T-helper 17 cell (primary cell): ENCODE data around the gene CBX3. TPM values are rescaled to one million over a fixed set of nuclear protein-coding genes. Genes with fewer than 3 reads are reported as not detected.

Source experiments
- ATAC-seq: fragments of 150-1000 bp; cut with Tn5 transposase; 2 replicates; pipeline ENCODE4 v1.10.0; 2021; ENCODE audit warnings: mild to moderate bottlenecking, moderate library complexity
- DNase-seq, 3 donors: peaks; one replicate each; pipeline versions ENCODE4 v3.0.0 to v3.0.0-alpha.2; 2020 to 2021
- H3K9me3 ChIP-seq: one replicate; pipeline ENCODE4 v1.7.0; 2013; ENCODE audit warnings: low read length, mild to moderate bottlenecking; ENCODE audit not compliant: control insufficient read depth, poor library complexity, severe bottlenecking
- H3K27ac Mint-ChIP-seq: one replicate; pipeline ENCODE4 v1.8.0; 2022; ENCODE audit warnings: mild to moderate bottlenecking, moderate library complexity, mixed read lengths
- H3K27me3 Mint-ChIP-seq: one replicate; pipeline ENCODE4 v1.8.0; 2022; ENCODE audit warnings: mixed read lengths
- H3K36me3 Mint-ChIP-seq: one replicate; pipeline ENCODE4 v1.8.0; 2022; ENCODE audit warnings: low read depth, mixed read lengths
- H3K4me1 Mint-ChIP-seq: one replicate; pipeline ENCODE4 v1.8.0; 2022; ENCODE audit warnings: mild to moderate bottlenecking, mixed read lengths
- H3K4me3 Mint-ChIP-seq: one replicate; pipeline ENCODE4 v1.8.0; 2022; ENCODE audit warnings: mild to moderate bottlenecking, moderate library complexity, mixed read lengths
- total RNA-seq, 4 donors: library from RNA in 2 of 4; stranded (reverse) in 2 of 4; gene quantifications; one replicate each; pipeline ENCODE4 v1.2.3 and lab custom pipeline; 2022 to 2026

Gene CBX3
- total RNA-seq, 2 donors from 2014 or later, result 98.3 to 102 TPM

- no peak for DNase-seq
- Mint-ChIP-seq H3K27ac (peak overlapping the region; percentile 99), H3K4me3 (peak overlapping the region; percentile 84), H3K27me3 (no peaks in the 10 kb centered on the region), H3K4me1 (peaks cover 68% of the 10 kb centered on the region), H3K36me3 (peaks cover 23% of the 10 kb centered on the region)
- no peak for ATAC-seq
- H3K9me3 ChIP-seq, result no peaks in the 10 kb centered on the region
Observed at GRCh38 chr7:26195182-26195581, 6.4 kb upstream of the CBX3 start.

- DNase-seq, result no peak
- Mint-ChIP-seq H3K4me1 (peaks cover 64% of the 10 kb centered on the region), H3K27me3 (peaks cover 4% of the 10 kb centered on the region), H3K27ac (peak overlapping the region; percentile 99), H3K36me3 (peaks cover 26% of the 10 kb centered on the region), H3K4me3 (peak overlapping the region; percentile 84)
- H3K9me3 ChIP-seq, result no peaks in the 10 kb centered on the region
- no peak for ATAC-seq
Observed at GRCh38 chr7:26195867-26196657, 5.5 kb upstream of the CBX3 start.

- Mint-ChIP-seq H3K27me3 (peaks cover 4% of the 10 kb centered on the region), H3K4me3 (peak overlapping the region; percentile 97), H3K27ac (peak overlapping the region; percentile 99), H3K4me1 (peaks cover 57% of the 10 kb centered on the region), H3K36me3 (peaks cover 24% of the 10 kb centered on the region)
- H3K9me3 ChIP-seq, result no peaks in the 10 kb centered on the region
- DNase-seq (no peak), ATAC-seq (no peak)
Observed at GRCh38 chr7:26197153-26198115, 4.1 kb upstream of the CBX3 start.

GRCh38 chr7:26198133-26198780, 3.3 kb upstream of the CBX3 start:
- DNase-seq, result no peak
- no peak for ATAC-seq
- H3K9me3 ChIP-seq, result no peaks in the 10 kb centered on the region
- Mint-ChIP-seq H3K36me3 (peaks cover 21% of the 10 kb centered on the region), H3K27me3 (peaks cover 4% of the 10 kb centered on the region), H3K4me3 (peak overlapping the region; percentile 97), H3K4me1 (peaks cover 54% of the 10 kb centered on the region), H3K27ac (peak overlapping the region; percentile 99)

GRCh38 chr7:26198781-26199169, 2.8 kb upstream of the CBX3 start:
- peak overlapping the region; percentile 97 for H3K4me3 Mint-ChIP-seq
- H3K4me1 Mint-ChIP-seq, result peaks cover 52% of the 10 kb centered on the region
- H3K36me3 Mint-ChIP-seq, result peaks cover 18% of the 10 kb centered on the region
- H3K9me3 ChIP-seq, result no peaks in the 10 kb centered on the region
- no peak for DNase-seq
- ATAC-seq, result no peak
- H3K27me3 Mint-ChIP-seq, result peaks cover 4% of the 10 kb centered on the region
- peak overlapping the region; percentile 99 for H3K27ac Mint-ChIP-seq

- DNase-seq, result peak; percentile 48 to 55 (median 52)
- peaks cover 18% of the 10 kb centered on the region for H3K36me3 Mint-ChIP-seq
- no peak for ATAC-seq
- peaks cover 4% of the 10 kb centered on the region for H3K27me3 Mint-ChIP-seq
- no peaks in the 10 kb centered on the region for H3K9me3 ChIP-seq
- H3K4me3 Mint-ChIP-seq, result peak overlapping the region; percentile 97
- peaks cover 51% of the 10 kb centered on the region for H3K4me1 Mint-ChIP-seq
- peak overlapping the region; percentile 99 for H3K27ac Mint-ChIP-seq
Observed at GRCh38 chr7:26199301-26200037, 2.1 kb upstream of the CBX3 start.

DNA sequence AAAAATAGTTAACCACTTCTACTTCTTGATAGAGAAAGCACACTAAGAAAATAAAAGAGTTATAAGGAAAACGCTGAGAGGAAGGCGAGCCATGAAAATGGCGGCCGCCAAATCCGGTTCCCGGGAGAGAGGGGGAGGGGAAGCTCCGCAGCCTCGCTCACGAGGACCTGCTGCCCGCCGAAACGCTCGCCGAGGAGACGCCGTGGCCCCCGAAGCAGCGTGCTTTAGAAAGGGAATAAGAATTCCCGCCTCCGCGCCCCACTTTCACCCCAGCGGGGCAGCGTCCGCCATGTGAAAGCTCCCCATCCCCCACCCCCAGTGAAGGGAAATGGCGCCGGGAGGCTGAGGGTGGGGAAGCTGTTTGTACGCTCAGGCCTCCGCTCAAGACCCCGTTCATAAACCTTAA, 1.5 kb upstream of the CBX3 start:
- H3K36me3 Mint-ChIP-seq, result peaks cover 18% of the 10 kb centered on the region
- DNase-seq, result peak; percentile 58 to 65 (median 63)
- peak; percentile 38 for ATAC-seq
- peaks cover 4% of the 10 kb centered on the region for H3K27me3 Mint-ChIP-seq
- peaks cover 53% of the 10 kb centered on the region for H3K4me1 Mint-ChIP-seq
- H3K9me3 ChIP-seq, result no peaks in the 10 kb centered on the region
- peak overlapping the region; percentile 99 for H3K27ac Mint-ChIP-seq
- peak overlapping the region; percentile 97 for H3K4me3 Mint-ChIP-seq

DNA sequence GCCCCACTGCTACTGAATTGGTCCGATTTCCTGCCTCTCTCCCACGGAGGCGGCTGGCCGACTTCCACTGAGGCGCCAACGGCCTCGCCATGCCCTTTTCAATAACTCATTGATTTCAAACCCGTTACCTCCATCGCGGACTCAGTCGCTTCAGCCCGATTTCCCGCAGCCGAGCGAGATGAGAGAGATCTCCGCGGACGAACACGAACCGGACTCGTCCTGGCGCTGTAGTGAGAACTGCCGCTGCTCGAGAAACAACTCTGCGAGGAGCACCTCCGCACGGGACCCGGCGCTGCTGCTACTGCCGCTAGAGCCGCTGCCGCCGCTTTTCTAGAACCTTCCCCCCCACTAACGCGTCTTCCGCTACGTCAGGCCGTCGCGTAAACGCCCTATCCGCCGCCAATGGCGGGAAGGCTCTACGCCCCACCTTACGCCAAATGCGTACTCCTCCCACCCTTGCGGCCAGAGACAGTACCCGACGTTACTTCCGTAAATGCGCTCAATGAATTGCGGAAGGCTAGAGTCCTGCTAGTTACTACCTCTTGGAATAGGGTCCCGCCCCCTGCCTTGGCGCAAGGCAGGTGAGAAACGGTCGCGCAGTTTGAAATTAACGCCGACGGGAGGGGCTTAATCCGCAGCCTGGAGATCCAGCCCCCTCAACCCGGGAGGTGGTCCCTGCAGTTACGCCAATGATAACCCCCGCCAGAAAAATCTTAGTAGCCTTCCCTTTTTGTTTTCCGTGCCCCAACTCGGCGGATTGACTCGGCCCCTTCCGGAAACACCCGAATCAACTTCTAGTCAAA, 900 bp upstream of the CBX3 start, which contains the start of gene HNRNPA2B1:
Gene HNRNPA2B1, minus strand, starts transcription at position 303 of the 803 bp plus-strand sequence. Its CDS starts 169 bp downstream, at position 134.
- H3K36me3 Mint-ChIP-seq, result peaks cover 18% of the 10 kb centered on the region
- H3K4me3 Mint-ChIP-seq, result peak within 1 kb of the TSS; percentile 97
- peak within 1 kb of the TSS; percentile 99 for H3K27ac Mint-ChIP-seq
- peaks cover 54% of the 10 kb centered on the region for H3K4me1 Mint-ChIP-seq
- no peaks in the 10 kb centered on the region for H3K9me3 ChIP-seq
- DNase-seq (peak; percentile 86 to 98 (median 95)), ATAC-seq (peak; percentile 74)
- peaks cover 4% of the 10 kb centered on the region for H3K27me3 Mint-ChIP-seq

- H3K36me3 Mint-ChIP-seq, result peaks cover 13% of the 10 kb centered on the region
- peak overlapping the region; percentile 90 for H3K27ac Mint-ChIP-seq
- peaks cover 49% of the 10 kb centered on the region for H3K4me1 Mint-ChIP-seq
- peaks cover 4% of the 10 kb centered on the region for H3K27me3 Mint-ChIP-seq
- H3K9me3 ChIP-seq, result no peaks in the 10 kb centered on the region
- DNase-seq (peak; percentile 25 to 56 (median 50)), ATAC-seq (no peak)
- peak overlapping the region; percentile 97 for H3K4me3 Mint-ChIP-seq
Observed at GRCh38 chr7:26202019-26202990, 760 bp downstream of the CBX3 start.

DNA sequence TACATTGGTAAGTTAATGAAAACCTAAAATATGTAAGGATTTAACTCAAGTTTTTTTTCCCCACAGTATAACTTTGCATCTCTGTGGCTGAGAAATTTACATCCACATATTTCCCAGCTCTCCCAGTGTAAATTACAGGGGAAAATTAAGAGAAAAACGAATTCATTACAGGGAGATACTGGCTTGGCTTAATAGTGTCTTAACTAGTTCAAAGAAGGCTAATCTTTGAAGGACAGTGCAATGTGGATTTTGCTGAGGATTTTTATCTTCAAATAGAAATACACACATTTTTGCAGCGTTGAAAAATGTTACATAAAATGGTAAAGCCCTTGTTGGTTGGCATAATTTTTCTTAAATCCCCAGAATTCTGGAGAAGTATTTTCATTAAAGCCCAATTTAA, 1.5 kb downstream of the CBX3 start:
- peak overlapping the region; percentile 89 for H3K4me3 Mint-ChIP-seq
- DNase-seq, result no peak
- H3K4me1 Mint-ChIP-seq, result peaks cover 46% of the 10 kb centered on the region
- H3K9me3 ChIP-seq, result no peaks in the 10 kb centered on the region
- H3K27me3 Mint-ChIP-seq, result peaks cover 4% of the 10 kb centered on the region
- H3K27ac Mint-ChIP-seq, result peak overlapping the region; percentile 90
- peaks cover 13% of the 10 kb centered on the region for H3K36me3 Mint-ChIP-seq
- ATAC-seq, result no peak

- no peaks in the 10 kb centered on the region for H3K9me3 ChIP-seq
- Mint-ChIP-seq H3K27me3 (no peaks in the 10 kb centered on the region), H3K27ac (no peak overlapping the region), H3K4me1 (peaks cover 33% of the 10 kb centered on the region), H3K36me3 (peaks cover 2% of the 10 kb centered on the region), H3K4me3 (no peak overlapping the region)
- no peak for DNase-seq
- no peak for ATAC-seq
Observed at GRCh38 chr7:26208040-26208439, 6.5 kb downstream of the CBX3 start.
